Measurements from ENCODE around the gene CCT6B.

- TF ChIP-seq POLR2A (conservative IDR thresholded peaks at IDR 0.05) (no peak), JUND (IDR thresholded peaks at IDR 0.05; ENCODE audit: borderline replicate concordance, low read depth, low read length) (no peak), JUND (tag; IDR thresholded peaks at IDR 0.05; ENCODE audit: borderline replicate concordance, low read depth, low read length) (no peak), ZNF24 (IDR thresholded peaks at IDR 0.05) (no peak), BRF1 (IDR thresholded peaks at IDR 0.05; ENCODE audit: borderline replicate concordance, extremely low read depth, insufficient read length) (no peak), LCOR (CRISPR knock-in tag; IDR thresholded peaks at IDR 0.05) (no peak), POU5F1 (IDR thresholded peaks at IDR 0.05; ENCODE audit: borderline replicate concordance, low read depth, low read length, partially characterized antibody) (no peak), EZH2 (IDR thresholded peaks at IDR 0.05; ENCODE audit: borderline replicate concordance, low read depth, low read length) (no peak), CAMTA2 (CRISPR knock-in tag; conservative IDR thresholded peaks at IDR 0.05) (no peak), RNF2 (IDR thresholded peaks at IDR 0.05) (no peak)
Observed at GRCh38 chr17:34892461-34893249, 68.6 kb downstream of the CCT6B start.
